SIG-M5 treated with dmso at 0.1 percent for 504 hours (cell line): ENCODE measurements around the gene ZNF236.
"Not testable (repeated sequence)": the region's sequence is repeated elsewhere in the genome, so short reads cannot be mapped to it uniquely, and the experiment has no call there.

ENCODE experiments used
- DNase-seq: peaks from one replicate; lab custom pipeline; 2025; ENCODE audit not compliant: unreplicated experiment; lab: John Stamatoyannopoulos, UW

ZNF236 gene

DNA sequence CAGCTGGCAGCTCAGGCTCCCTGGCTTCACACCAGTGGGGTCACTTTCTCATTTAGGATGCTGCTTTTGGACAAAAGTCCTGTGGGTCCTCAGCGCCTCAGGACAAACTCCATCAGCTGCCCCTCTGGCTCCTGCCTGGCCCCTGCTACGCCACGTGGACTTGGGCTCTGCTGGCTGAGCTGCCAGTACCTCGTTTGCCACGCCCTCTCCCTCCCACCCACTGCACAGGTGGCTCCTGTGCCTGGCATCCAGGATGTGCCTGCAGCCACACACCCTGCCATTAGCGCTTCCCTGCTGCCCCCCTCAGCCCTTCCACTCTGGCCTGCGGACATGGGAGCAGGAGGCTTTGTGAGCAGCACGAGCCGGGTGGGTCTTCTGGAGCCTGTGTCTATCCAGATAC, 118.9 kb downstream of the ZNF236 start:
- DNase-seq: no peak

DNA sequence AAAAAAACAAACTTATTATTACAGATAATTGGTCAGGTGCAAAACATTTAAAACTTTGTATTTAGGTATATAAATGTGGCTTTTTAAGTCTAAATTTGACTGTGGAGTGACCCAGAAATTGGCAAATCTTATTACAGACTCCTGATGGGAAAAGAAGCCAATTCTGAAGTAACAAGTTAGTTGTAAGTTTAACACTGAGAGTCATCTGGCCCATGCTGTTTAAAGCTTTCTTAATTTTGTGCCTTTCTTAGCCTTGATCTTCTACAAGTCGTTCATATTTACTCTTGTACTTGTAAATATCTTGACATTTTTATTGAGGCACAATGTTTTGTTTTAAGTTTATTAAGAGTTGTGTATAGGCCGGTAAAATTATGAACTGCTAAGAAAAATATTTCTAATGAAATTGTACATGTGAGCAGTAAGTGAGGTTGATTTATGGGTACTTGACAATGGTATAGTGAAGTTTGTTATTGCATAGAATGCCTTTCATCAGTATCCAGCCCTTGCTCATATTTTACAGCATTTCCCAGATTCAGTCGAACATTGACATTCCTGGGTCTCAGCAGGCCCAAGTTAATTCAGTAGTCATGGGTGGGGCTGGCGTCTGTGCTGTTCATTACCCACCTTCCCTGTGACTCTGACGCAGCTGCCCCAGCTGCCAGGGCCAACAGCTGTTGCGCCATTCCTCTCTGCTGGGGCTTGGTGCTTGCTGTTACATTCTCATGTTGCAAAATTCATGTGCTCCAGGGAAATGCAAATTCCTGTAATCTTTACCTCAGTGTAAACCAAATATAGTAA, 121.4 kb downstream of the ZNF236 start:
- peak; percentile 5 for DNase-seq

DNA sequence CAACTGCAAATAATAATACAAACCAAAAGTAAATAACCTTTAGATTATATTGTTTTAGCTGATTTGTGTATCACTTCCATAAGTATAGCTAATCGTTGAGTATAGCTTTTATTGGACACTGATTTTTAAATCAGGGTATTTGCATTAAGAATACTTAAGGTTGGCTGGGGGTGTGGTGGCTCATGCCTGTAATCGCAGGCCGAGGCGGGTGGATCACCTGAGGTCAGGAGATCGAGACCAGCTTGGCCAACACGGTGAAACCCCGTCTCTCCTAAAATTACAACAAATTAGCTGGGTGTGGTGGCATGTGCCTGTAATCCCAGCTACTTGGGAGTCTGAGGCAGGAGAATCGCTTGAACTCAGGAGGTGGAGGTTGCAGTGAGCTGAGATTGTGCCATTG, 122.0 kb downstream of the ZNF236 start:
- DNase-seq: not testable (repeated sequence)

DNA sequence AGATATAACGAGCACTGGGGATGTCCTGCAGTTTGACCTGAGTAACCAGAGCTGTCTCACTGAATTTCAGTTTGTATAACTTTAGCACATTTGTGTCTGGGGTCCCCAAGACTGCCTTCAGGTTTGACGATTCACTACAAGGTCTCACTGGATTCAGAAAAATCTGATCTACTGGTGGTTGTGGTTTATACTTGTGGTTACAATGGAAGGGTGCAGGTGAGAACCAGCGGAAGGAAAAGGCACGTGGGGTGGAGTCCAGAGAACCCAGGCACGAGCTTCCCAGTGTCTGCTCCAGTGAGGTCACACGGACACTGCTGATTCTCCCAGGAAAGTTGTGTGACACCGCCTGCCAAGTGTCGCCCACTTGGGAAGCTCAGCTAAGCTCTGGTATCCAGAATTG, 126.0 kb downstream of the ZNF236 start:
- no peak for DNase-seq

DNA sequence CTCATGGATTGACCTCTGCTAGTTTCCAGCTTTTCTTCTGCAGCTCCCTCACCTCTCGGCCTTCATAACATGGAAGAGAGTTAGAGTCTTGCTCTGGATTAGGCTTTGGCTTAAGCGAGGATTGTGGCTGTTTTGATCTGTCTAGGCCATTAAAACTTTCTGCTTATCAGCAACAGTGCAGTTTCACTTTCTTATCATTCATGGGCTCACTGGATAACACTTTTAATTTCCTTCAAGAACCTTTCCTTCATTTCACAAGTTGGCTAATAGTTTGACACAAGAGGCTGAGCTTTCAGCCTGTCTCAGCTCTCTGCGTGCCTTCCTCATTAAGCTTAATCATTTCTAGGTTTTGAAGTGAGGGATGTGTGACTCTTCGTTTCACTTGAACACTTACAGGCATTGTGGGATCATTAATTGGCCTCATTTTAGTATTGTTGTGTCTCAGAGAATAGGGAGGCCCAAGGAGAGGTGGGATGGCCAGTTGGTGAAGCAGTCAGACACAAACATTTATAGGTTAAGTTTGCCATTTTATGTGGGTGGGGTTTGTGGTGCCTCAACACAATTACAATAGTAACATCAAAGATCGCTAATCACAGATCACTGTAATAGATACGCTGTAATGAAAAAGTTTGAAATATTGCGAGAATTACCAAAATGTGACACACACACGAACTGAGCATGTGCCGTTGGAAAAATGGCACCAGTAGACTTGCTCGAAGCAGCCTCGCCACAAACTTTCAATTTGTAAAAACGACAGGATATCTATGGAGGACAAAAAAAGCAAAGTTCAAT, 129.3 kb downstream of the ZNF236 start:
- no peak for DNase-seq

DNA sequence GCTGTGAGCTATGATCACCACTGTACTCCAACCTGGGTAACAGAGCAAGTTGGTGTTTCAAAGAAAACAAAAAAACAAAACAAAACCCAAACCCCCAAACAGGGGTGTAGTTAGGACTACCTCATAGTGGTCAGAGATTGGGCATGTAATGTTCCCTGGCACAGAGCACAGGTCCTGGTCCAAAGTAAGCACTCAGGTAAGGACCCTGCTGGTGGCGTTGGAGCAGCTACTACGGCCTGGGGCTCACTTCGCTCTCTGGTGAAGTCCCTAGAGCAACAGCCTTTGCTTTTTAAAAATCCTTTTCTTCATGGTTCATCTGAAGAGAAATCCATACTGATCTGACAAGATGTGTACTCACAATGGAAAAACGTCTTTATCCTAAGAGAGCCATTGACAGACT, 130.4 kb downstream of the ZNF236 start:
- DNase-seq: no peak

DNA sequence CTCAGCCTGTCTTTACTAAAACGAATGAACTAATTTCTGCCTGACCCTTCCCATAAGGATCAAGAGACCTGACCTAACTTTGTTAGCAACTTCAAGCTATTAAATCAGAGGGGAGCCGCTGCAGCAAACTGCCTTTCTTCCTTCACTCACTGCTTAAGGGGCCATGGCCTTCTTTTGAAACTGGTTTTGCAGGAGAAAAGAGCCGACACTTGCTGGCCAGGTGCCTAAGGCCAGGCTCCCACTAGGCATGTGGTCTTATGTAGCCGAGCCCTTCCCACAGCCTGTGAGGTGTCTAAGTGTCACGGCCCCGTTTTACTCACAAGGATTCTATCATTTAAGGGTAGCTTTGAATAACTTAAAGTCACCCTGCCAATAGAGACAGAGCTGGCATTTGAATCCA, 130.8 kb downstream of the ZNF236 start:
- DNase-seq: no peak

DNA sequence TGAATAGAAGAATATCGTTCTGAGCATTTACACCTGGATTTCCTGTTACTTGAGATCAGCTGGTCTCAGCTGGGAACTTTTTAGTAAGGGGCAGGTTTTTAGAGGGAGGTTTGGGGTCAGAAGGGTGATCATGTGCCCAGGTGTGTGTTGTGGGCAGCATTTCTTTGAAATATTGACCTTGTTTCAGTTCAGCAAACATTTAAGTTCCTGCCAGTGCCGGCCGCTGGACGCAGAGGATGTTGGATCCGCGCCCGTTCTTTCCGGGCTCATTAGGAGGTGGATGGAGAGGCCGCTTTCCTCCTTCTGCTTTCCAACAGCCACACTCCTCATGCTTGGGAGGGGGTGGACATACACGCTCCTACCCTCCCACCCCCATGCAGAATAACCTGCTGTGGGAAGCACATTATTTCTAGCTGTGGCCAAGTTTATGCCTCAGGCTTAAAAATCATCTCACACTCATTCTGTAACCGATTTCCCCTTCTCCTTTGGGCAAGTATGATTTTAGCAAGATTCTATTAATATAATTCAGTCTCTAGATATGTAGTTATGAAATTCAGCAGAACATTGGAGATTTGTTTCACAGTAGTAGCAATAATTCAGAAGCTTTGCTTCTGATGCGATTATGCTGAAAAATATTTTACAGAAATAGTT, 131.4 kb downstream of the ZNF236 start:
- DNase-seq: no peak

DNA sequence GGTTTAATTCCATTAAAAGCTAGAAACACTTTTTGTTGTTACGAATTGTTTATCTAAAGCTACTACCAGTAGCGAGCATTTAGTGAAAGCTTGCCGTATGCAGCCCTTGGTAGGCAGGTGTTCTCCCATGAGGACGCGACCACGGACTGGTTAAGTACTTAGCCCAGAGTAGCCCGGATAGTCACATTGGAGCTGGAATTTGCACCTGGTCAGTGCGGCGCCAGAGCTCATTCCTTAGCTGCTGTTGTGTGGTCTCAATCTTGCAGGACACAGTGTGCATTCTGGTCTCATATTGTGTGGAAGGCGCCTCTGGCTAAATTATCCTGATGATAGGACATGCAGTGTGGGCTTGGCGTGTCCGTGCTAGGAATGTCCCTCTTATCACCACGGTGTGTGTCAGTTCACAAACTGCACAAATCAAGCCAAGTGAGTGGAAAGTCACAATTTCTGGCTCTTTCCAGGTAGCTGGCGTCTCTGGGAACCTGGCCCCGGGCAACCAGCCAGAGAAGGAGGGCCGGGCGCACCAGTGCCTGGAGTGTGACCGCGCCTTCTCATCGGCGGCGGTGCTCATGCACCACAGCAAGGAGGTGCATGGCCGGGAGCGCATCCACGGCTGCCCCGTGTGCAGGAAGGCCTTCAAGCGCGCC, 133.3 kb downstream of the ZNF236 start:
- no peak for DNase-seq

DNA sequence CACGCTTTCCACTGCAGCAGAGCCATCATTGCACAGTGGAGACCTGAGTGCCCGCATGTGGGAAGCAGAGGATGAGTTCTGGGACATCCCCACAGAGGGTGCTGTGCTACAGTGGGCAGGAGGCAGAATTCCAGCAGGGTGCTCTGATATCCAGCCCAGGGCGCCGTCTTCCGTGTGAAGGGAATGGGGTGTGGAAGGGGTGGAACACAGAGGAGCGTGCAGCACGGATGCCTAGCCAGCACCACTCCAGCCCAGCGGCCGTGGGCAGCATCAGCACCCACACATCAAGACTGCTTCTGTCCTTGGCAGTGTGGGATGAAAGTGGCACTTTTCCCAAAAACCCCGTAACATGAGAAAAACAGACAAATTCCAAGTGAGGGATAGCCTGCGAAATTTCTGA, 134.3 kb downstream of the ZNF236 start:
- DNase-seq: no peak

DNA sequence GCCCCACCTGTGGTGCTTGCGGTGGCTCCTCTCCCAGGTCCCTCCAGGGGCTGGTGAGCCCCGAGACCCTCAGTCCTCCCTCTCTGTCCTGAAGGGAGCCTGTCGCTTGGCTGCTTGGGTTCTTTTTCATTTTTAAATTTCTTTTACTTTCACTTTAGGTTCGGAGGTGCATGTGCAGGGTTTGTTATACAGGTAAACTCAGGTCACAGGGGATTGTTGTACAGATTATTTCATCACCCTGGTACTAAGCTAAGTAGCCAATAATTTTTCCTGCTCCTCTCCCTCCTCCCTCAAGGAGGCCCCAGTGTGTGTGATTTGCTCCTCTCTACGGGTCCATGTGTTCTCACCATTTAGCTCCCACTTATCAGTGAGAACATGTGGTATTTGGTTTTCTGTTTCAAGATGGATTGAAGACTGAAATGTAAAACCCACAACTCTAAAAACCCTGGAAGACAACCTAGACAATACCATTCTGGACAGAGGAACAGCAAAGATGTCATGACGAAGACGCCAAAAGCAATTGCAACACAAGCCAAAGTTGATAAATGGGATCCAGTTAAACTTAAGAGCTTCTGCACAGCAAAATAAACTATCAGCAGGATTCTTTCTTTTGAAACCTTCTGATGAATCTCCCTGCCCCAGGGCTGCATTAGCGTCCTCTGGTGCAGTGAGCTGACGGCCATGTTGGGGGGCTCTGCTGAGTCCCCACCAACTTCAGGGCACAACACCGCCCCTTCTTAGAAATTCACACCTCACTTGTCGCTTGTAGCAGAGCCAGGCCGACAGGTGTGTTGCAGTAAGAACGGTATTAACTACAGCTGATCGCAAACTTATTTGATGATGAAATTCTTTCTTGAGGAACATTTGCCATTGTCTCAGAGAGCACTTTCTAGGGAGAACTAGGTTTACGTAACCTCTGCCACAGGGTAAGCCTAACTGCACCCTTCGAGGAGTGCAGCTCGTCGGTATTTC, 135.3 kb downstream of the ZNF236 start:
- DNase-seq: no peak

DNA sequence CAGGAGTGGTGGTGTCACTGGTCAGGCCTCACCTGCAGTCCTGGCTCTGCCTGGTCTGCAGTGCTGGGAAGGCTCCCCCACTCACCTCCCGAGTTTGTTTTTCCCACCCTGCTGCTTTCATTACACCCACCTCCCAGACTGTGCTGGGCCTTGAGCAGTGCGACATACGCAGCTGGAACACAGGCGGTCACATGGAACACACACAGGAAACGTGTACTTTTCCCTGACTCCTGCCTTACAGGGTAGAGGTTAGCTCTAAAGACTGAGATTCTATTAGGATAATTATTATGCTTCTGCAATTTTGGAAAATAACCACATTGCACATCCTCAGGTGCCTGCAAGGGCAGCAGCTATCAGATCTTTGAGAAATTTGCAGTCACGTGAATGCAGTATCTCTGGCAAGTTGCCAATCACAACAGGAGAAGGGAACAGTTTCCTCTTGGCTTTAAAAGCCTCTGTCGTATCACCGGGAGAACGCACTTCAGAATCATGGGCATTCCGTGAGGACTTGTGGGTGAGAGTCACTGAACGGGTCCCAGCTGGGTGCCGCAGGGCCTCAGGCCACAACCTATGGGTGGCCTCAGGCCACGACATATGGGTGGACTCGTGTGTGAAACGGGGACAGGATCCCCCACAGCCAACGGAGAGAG, 136.5 kb downstream of the ZNF236 start:
- no peak for DNase-seq

DNA sequence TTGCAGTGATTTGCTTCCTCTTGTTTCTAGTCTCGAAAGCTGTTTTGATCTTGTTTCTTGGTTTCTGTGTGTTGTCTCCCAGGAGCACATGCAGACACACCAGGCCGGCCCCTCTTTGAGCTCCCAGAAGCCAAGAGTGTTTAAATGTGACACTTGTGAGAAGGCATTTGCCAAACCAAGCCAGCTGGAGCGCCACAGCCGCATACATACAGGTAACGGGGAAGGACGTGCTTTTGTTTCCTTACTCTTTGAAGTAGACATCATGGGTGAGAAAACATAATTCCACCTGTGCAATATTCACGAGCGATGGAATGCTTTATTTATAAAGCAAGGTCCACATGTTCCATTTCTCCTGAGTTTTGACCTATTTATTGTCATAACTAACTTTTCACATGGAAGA, 137.2 kb downstream of the ZNF236 start:
- no peak for DNase-seq

DNA sequence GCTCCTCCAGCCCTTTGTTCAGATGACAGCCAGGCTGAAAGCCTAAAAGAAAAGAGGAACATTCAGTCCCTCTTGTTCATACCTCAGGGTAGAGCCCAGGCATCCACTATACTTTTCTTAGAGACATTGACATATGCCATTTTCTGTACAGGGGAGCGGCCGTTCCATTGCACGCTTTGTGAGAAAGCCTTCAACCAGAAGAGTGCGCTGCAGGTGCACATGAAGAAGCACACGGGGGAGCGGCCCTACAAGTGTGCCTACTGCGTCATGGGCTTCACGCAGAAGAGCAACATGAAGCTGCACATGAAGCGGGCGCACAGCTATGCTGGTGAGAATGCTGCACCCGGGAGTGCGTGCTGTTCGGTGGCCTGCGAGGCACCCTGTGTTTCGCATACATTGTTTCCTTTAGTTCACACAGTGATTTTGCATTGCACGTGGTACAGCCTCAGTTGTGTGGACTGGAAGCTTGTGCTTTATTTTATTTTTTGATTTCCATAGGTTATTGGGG, 138.2 kb downstream of the ZNF236 start:
- no peak for DNase-seq

DNA sequence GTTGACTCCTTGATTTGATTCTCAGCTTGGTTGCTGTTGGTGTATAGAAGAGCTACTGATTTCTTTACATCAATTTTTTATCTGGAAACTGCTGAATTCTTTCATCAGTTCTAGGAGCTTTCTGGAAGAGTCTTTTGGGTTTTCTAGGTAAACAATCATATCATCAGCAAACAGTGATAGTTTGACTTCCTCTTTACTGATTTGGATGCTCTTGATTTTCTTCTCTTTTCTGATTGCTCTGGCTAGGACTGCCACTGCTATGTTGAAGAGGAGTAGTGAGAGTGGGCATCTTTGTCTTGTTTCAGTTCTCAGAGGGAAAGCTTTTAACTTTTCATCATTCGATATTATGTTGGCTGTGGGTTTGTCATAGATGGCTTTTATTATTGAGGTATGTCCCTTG, 140.5 kb downstream of the ZNF236 start:
- DNase-seq: no peak

DNA sequence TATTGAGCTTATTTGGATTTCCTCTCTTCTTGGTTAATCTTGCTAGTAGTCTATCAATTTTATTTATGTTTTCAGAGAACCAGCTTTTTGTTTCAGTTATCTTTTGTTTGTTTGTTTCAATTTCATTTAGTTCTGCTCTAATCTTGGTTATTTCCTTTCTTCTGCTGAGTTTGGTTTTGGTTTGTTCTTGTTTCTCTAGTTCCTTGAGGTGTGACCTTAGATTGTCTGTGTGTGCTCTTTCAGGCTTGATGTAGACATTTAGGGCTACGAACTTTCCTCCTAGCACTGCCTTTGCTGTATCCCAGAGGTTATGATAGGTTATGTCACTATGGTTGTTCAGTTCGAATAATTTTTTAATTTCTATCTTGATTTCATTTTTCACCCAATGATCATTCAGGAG, 141.6 kb downstream of the ZNF236 start:
- DNase-seq: no peak

DNA sequence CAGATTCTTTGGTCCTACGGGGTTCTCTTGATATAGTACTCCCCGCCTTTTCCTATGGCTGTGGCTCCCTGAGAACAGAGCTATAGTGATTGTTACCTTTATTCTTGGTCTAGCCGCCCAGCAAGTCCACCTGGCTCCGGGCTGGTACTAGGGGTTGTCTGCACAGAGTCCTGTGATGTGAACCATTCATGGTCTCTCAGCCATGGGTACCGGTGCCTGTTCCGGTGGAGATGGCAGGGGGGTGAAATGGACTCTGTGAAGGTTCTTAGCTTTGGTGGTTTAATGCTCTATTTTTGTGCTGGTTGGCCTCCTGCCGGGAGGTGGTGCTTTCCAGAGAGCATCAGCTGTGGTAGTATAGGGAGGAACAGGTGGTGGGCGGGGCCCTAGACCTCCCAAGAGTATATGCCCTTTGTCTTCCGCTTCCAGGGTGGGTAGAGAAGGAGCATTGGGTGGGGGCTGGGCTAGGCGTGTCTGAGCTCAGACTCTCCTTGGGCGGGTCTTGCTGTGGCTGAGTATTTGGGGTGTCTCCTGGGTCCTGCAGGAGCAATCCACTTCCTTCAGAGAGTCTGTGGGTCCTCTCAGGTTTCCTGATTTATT, 143.3 kb downstream of the ZNF236 start:
- DNase-seq: not testable (repeated sequence)

DNA sequence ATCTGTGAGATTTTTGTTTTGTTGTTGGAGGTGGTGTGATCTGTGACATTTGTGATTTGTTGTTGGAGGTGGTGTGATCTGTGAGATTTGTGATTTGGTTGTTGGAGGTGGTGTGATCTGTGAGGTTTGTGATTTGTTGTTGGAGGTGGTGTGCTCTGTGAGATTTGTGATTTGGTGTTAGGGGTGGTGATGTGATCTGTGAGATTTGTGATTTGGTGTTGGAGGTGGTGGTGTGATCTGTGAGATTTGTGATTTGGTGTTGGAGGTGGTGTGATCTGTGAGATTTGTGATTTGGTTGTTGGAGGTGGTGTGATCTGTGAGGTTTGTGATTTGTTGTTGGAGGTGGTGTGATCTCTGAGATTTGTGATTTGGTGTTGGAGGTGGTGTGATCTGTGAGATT, 144.9 kb downstream of the ZNF236 start:
- not testable (repeated sequence) for DNase-seq
